HL-60/S4 (cell line): ENCODE data around the gene LGALS1.
"Not testable (repeated sequence)": the region's sequence is repeated elsewhere in the genome, so short reads cannot be mapped to it uniquely, and the experiment has no call there.

Source experiments
- in situ Hi-C: fragments of 300-500 bp; cut with MboI; formaldehyde crosslinking; loops from 2 replicates; pipeline ENCODE4 v1.14.3; 2022; ENCODE audit warnings: low sequenced_read_pairs

The LGALS1 gene

DNA sequence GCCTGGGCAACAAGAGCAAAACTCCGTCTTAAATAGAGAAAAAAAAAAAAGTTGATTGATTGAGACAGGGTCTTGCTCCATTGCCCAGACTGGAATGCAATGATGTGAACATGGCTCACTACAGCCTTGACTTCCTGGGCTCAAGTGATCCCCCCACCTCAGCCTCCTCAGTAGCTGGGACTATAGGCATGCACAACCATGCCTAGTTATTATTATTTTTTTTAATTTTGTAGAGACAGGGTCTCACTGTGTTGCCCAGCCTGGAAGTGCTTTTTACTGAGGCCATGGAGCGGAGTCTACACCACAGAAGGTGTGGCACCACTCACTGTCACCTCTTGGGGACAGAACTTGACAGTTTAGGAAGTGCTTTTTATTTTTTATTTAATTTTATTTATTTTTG is 39.2 kb downstream of the LGALS1 start:
- in situ Hi-C loops: no loop called here

- in situ Hi-C loops: no loop called here
Observed at GRCh38 chr22:37715760-37716159, 40.3 kb downstream of the LGALS1 start.

GRCh38 chr22:37716708-37717107 is 41.3 kb downstream of the LGALS1 start:
- in situ Hi-C loops: no loop called here

DNA sequence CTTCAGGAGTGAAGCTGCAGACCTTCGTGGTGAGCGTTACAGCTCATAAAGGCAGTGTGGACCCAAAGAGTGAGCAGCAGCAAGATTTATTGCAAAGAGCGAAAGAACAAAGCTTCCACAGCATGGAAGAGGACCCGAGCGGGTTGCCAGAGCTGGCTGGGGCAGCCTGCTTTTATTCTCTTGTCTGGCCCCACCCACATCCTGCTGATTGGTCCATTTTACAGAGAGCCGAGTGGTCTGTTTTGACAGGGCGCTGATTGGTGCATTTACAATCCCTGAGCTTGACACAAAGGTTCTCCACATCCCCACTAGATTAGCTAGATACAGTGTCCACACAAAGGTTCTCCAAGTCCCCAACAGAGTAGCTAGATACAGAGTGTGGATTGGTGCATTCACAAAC is 41.8 kb downstream of the LGALS1 start:
- in situ Hi-C loops: not testable (repeated sequence)

DNA sequence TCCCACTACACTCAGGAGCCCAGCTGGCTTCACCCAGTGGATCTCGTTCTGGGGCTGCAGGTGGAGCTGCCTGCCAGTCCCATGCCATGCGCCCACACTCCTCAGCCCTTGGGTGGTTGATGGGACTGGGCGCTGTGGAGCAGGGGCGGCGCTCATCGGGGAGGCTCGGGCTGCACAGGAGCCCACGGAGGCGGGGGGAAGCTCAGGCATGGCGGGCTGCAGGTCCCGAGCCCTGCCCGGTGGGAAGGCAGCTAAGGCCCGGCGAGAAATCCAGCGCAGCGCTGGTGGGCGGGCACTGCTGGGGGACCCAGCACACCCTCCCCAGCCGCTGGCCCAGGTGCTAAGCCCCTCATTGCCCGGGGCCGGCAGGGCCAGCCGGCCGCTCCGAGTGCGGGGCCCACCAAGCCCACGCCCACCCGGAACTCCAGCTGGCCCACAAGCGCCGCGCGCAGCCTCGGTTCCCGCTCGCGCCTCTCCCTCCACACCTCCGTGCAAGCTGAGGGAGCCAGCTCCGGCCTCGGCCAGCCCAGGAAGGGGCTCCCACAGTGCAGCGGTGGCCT is 42.4 kb downstream of the LGALS1 start:
- in situ Hi-C loops: not testable (repeated sequence)

GRCh38 chr22:37725551-37726240 is 50.3 kb downstream of the LGALS1 start:
- in situ Hi-C loops: no loop called here

- in situ Hi-C loops: no loop called here
Observed at GRCh38 chr22:37726241-37726887, 50.9 kb downstream of the LGALS1 start.

DNA sequence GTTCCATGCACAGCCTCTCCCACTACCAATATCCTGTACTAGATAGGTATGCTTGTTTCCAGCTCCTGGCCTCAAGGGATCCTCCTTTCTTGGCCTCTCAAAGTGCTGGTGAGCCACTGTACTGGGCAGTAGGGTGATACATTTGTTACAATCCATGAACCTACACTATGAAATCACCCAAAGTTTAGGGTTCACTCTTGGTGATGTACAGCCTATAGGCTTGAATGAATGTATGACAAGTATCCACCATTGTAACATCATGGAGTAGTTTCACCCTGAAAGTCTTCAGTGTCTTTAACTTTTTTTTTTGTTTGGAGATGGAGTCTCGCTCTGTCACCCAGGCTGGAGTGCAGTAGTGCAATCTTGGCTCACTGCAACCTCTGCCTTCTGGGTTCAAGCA is 53.2 kb downstream of the LGALS1 start:
- in situ Hi-C loops: no loop called here
